Heart right ventricle (tissue), 16 donors: Measurements from ENCODE around the gene MYO5B. TPM values are rescaled to one million over a fixed set of nuclear protein-coding genes. Genes with fewer than 3 reads are reported as not detected.

Experiments
- ATAC-seq, 8 donors: fragments of 200-7000 bp; cut with Tn5 transposase; one replicate each; pipeline ENCODE4 v1.9.1; 2020; ENCODE audit warnings: mild to moderate bottlenecking in 8 of 8, moderate library complexity in 8 of 8, moderate number of reproducible peaks in 1 of 8
- DNase-seq, 2 donors: peaks; one replicate each; pipeline ENCODE4 v3.0.0-alpha.2; 2020
- H3K27ac ChIP-seq, 10 donors: fragments of 200-600 bp; sonication (generic) in 2 of 10; one replicate each; pipeline versions ENCODE4 v1.5.0 to v1.8.0; 2020 to 2022; ENCODE audit warnings: mild to moderate bottlenecking in 3 of 10
- H3K27me3 ChIP-seq, 7 donors: fragments of 200-600 bp; one replicate each; pipeline ENCODE4 v1.8.0; 2021 to 2022; ENCODE audit warnings: mild to moderate bottlenecking in 2 of 7
- H3K36me3 ChIP-seq, 9 donors: fragments of 200-600 bp; sonication (generic) in 1 of 9; one replicate each; pipeline versions ENCODE4 v1.5.0 to v1.8.0; 2020 to 2022; ENCODE audit warnings: mild to moderate bottlenecking in 2 of 9
- H3K4me1 ChIP-seq, 9 donors: fragments of 200-600 bp; sonication (generic) in 1 of 9; one replicate each; pipeline versions ENCODE4 v1.5.0 to v1.8.0; 2020 to 2022; ENCODE audit warnings: mild to moderate bottlenecking in 4 of 9
- H3K4me3 ChIP-seq, 10 donors: fragments of 200-600 bp; sonication (generic) in 2 of 10; one replicate each; pipeline versions ENCODE4 v1.5.0 to v1.8.0; 2020 to 2022; ENCODE audit warnings: mild to moderate bottlenecking in 7 of 10, moderate library complexity in 2 of 10
- H3K9me3 ChIP-seq, 11 donors: fragments of 200-600 bp in 10 of 11; sonication (generic) in 2 of 11; one replicate each; pipeline versions ENCODE4 v1.5.0 to v1.8.0; 2013 to 2022; ENCODE audit warnings: mild to moderate bottlenecking in 2 of 11, control low read depth in 1 of 11, moderate library complexity in 1 of 11
- CTCF ChIP-seq, 9 donors: fragments of 200-600 bp; sonication (generic) in 2 of 9; IDR thresholded peaks; one replicate each; pipeline versions ENCODE4 v1.5.0 to v1.8.0; 2021 to 2022; ENCODE audit warnings: antibody characterized with exemption in 9 of 9, mild to moderate bottlenecking in 5 of 9, moderate library complexity in 1 of 9
- WGBS, 2 donors: extraction: QIAGEN DNeasy Blood & Tissue Kit; methylation state at CpG; one replicate each; pipeline ENCODE4 v1.1.7; 2013; ENCODE audit warnings: inconsistent platforms in 1 of 2; 5-methylcytosine and 5-hydroxymethylcytosine counted together
- intact Hi-C, 10 donors: fragments of 100-400 bp; cut with DNase I; formaldehyde crosslinking; loops; one replicate each; pipeline versions ENCODE4 v1.11.1 to v1.14.2; 2022
- polyA plus RNA-seq, 2 donors: library from polyadenylated mRNA; stranded (reverse); fragments of 200-250 nt; gene quantifications; one replicate each; pipeline ENCODE4 v1.2.3, GENCODE V29; 2013
- total RNA-seq, 10 donors: library from RNA; stranded (reverse); fragmentation: NEBNext Ultra II Directional in 3 of 10; extraction: Animal tissue kit (Norgen Biotek cat#: 25700) in 3 of 10; gene quantifications; one replicate each; pipeline versions ENCODE4 v1.2.1 to v1.2.4, GENCODE V29; 2021 to 2023
- donor health status: Arrhythmogenic right ventricular cardiomyopathy.
- donor health status: ischemic (EF 13 %, LVEDD 7.1; RV severe dilation, severe dysfunction).
- donor health status: healthy with polysubstance abuse.
- donor health status: DM: no; HTN: yes; CAD: no.
- donor health status: DM: no; HTN: no; CAD: no.
- donor health status: ischemic (EF 25% LVEDD 6.9; RV normal size, moderate dysfunction).
- donor health status: ischemic (EF 25% LVEDD 5.7; RV mildly dilated, moderate dysfunction).
- donor health status: healthy.
- donor health status: DM: yes; HTN: yes; CAD: no.
- donor health status: Ischemic cardiomyopathy.
- donor health status: ischemic (EF 35%, LVEDD 5.7; RV mildly dilated, moderate dysfunction).
- donor health status: nonischemic (EF 11% LVEDD 7.7; RV severe dilation, severe dysfunction).
- donor health status: DM: yes; HTN: yes; CAD: no.
- donor health status: PGD.
- donor health status: ischemic (EF 29% LVEDD 5.4; RV normal size, mild dysfunction).
- donor health status: nonischemic (EF 23%, LVEDD 6.1; RV moderate dilation, normal function).

The MYO5B gene
- total and polyA plus RNA-seq, 12 donors: 0.20 to 3.7 (median 0.93) TPM

GRCh38 chr18:50207722-50208121 lies 12.8 kb upstream of the MYO5B start:
- Histone ChIP-seq H3K4me3 (no peak overlapping the region), H3K36me3 (no peaks in the 10 kb centered on the region), H3K27me3 (peaks cover 0 to 34% (median 25%) of the 10 kb centered on the region in 7 donors), H3K4me1 (peaks cover 0 to 9% (median 0%) of the 10 kb centered on the region in 9 donors), H3K27ac (no peak overlapping the region), H3K9me3 (no peaks in the 10 kb centered on the region)
- ATAC-seq: no peak
- intact Hi-C loops: loop anchor here in 2 of 10 donors (10.0 kb wide), 1 partner anchor 263 kb away; no protein-coding TSS in a partner anchor
- 36 to 38% methylated on average over 1 of the region's 1 CpG for WGBS, 2 donors
- no peak for DNase-seq
- no peak for TF ChIP-seq CTCF (IDR thresholded peaks at IDR 0.05)

- peak; percentile 13 to 68 (median 56) for TF ChIP-seq CTCF (IDR thresholded peaks at IDR 0.05)
- peaks cover 0 to 9% (median 0%) of the 10 kb centered on the region in 9 donors for H3K4me1 ChIP-seq
- intact Hi-C loops: loop anchor here in 3 of 10 donors (5.0 to 10.0 kb wide), 2 partner anchors 192 to 259 kb away; no protein-coding TSS in a partner anchor
- peaks cover 0 to 47% (median 19%) of the 10 kb centered on the region in 7 donors for H3K27me3 ChIP-seq
- 20 to 22% methylated on average over 24 of the region's 24 CpGs for WGBS, 2 donors
- peak overlapping the region in 1 of 10 donors; percentile 10 for H3K4me3 ChIP-seq
- ATAC-seq: peak in 6 of 8 donors; percentile 39 to 66 (median 44)
- peaks cover 0 to 13% (median 0%) of the 10 kb centered on the region in 11 donors for H3K9me3 ChIP-seq
- DNase-seq: peak; percentile 14 to 22
- no peak overlapping the region for H3K27ac ChIP-seq
- H3K36me3 ChIP-seq: no peaks in the 10 kb centered on the region
These were observed 9.1 kb upstream of the MYO5B start for GRCh38 chr18:50203801-50204604.

GRCh38 chr18:50201476-50202018 lies 6.6 kb upstream of the MYO5B start:
- Histone ChIP-seq H3K36me3 (no peaks in the 10 kb centered on the region), H3K27ac (no peak overlapping the region), H3K4me1 (peaks cover 0 to 9% (median 0%) of the 10 kb centered on the region in 9 donors), H3K4me3 (no peak overlapping the region), H3K9me3 (peaks cover 0 to 13% (median 0%) of the 10 kb centered on the region in 11 donors), H3K27me3 (peaks cover 0 to 71% (median 42%) of the 10 kb centered on the region in 7 donors)
- no peak for TF ChIP-seq CTCF (IDR thresholded peaks at IDR 0.05)
- intact Hi-C loops: loop anchor here in 3 of 10 donors (5.0 to 10.0 kb wide), 2 partner anchors 189 to 257 kb away; no protein-coding TSS in a partner anchor
- no peak for DNase-seq
- WGBS, 2 donors: 28 to 42% methylated on average over 1 of the region's 1 CpG
- ATAC-seq: no peak

- peaks cover 0 to 13% (median 0%) of the 10 kb centered on the region in 11 donors for H3K9me3 ChIP-seq
- H3K4me1 ChIP-seq: peaks cover 0 to 13% (median 0%) of the 10 kb centered on the region in 9 donors
- no peak overlapping the region for H3K4me3 ChIP-seq
- WGBS, 2 donors: 58 to 87% methylated on average over 1 of the region's 1 CpG
- DNase-seq (no peak), ATAC-seq (no peak)
- H3K36me3 ChIP-seq: no peaks in the 10 kb centered on the region
- TF ChIP-seq CTCF (IDR thresholded peaks at IDR 0.05): no peak
- no peak overlapping the region for H3K27ac ChIP-seq
- intact Hi-C loops: loop anchor here in 6 of 10 donors (5.0 to 10.0 kb wide), 6 partner anchors 185 to 685 kb away; no protein-coding TSS in a partner anchor
- H3K27me3 ChIP-seq: peaks cover 0 to 79% (median 49%) of the 10 kb centered on the region in 7 donors
These were observed 5.0 kb upstream of the MYO5B start for GRCh38 chr18:50199921-50200320.
